HEK293T (cell line): ENCODE results near the gene LPCAT1.

Source experiments
- CTCF ChIA-PET: fragments of 350-600 bp; formaldehyde crosslinking; extraction: SDS; loops from one replicate; lab custom pipeline; 2021; ENCODE audit warnings: antibody characterized with exemption, inconsistent platforms; lab: Yijun Ruan, JAX
- POLR2A ChIA-PET: fragments of 350-600 bp; formaldehyde crosslinking; extraction: SDS; loops from one replicate; lab custom pipeline; 2020; ENCODE audit warnings: antibody characterized with exemption, inconsistent platforms; lab: Yijun Ruan, JAX
- DNase-seq: peaks from one replicate; pipeline ENCODE4 v3.0.0; 2012; ENCODE audit warnings: mixed read lengths; ENCODE audit errors: extremely low spot score
- ARNT ChIP-seq: fragments of 450-650 bp; IDR thresholded peaks from 2 replicates; pipeline ENCODE4 v1.6.1; 2017; ENCODE audit warnings: mild to moderate bottlenecking
- BHLHE40 ChIP-seq: fragments of 450-650 bp; IDR thresholded peaks from 2 replicates; pipeline ENCODE4 v1.6.1; 2016; ENCODE audit warnings: mild to moderate bottlenecking, moderate library complexity, borderline replicate concordance
- CTBP1 ChIP-seq: fragments of 450-650 bp; IDR thresholded peaks from 2 replicates; pipeline ENCODE4 v1.6.1; 2016; ENCODE audit warnings: borderline replicate concordance
- ELF4 ChIP-seq: fragments of 450-650 bp; IDR thresholded peaks from 2 replicates; pipeline ENCODE4 v1.6.1; 2017; ENCODE audit warnings: antibody characterized with exemption
- FOXA1 ChIP-seq: fragments of 450-650 bp; IDR thresholded peaks from 2 replicates; pipeline ENCODE4 v1.6.1; 2016; ENCODE audit warnings: mild to moderate bottlenecking
- FOXK2 ChIP-seq: fragments of 450-650 bp; IDR thresholded peaks from 2 replicates; pipeline ENCODE4 v1.6.1; 2016; ENCODE audit warnings: mild to moderate bottlenecking
- FOXM1 ChIP-seq: fragments of 450-650 bp; IDR thresholded peaks from 2 replicates; pipeline ENCODE4 v1.6.1; 2017; ENCODE audit warnings: mild to moderate bottlenecking, borderline replicate concordance
- HDGF ChIP-seq: fragments of 450-650 bp; IDR thresholded peaks from 2 replicates; pipeline ENCODE4 v1.6.1; 2017; ENCODE audit warnings: antibody characterized with exemption, borderline replicate concordance
- L3MBTL2 ChIP-seq: fragments of 450-650 bp; conservative IDR thresholded peaks from 2 replicates; pipeline ENCODE4 v1.6.1; 2016; ENCODE audit warnings: mild to moderate bottlenecking
- LEF1 ChIP-seq: fragments of 450-650 bp; IDR thresholded peaks from 2 replicates; pipeline ENCODE4 v1.6.1; 2017; ENCODE audit warnings: mild to moderate bottlenecking, borderline replicate concordance
- NFRKB ChIP-seq: fragments of 450-650 bp; IDR thresholded peaks from 2 replicates; pipeline ENCODE4 v1.6.1; 2016; ENCODE audit warnings: mild to moderate bottlenecking, moderate library complexity
- SP1 ChIP-seq: fragments of 450-650 bp; IDR thresholded peaks from 2 replicates; pipeline ENCODE4 v1.6.1; 2017
- SUZ12 ChIP-seq: fragments of 450-650 bp; IDR thresholded peaks from 2 replicates; pipeline ENCODE4 v1.6.1; 2016; ENCODE audit warnings: mild to moderate bottlenecking
- TARDBP ChIP-seq: fragments of 450-650 bp; IDR thresholded peaks from 2 replicates; pipeline ENCODE4 v1.6.1; 2016
- ZNF384 ChIP-seq: fragments of 450-650 bp; IDR thresholded peaks from 2 replicates; pipeline ENCODE4 v1.6.1; 2016
- TF ChIP-seq, protein P1 (sequence below): fragments of 450-650 bp; IDR thresholded peaks from 2 replicates; pipeline ENCODE4 v1.6.1; 2016

The LPCAT1 gene

DNA sequence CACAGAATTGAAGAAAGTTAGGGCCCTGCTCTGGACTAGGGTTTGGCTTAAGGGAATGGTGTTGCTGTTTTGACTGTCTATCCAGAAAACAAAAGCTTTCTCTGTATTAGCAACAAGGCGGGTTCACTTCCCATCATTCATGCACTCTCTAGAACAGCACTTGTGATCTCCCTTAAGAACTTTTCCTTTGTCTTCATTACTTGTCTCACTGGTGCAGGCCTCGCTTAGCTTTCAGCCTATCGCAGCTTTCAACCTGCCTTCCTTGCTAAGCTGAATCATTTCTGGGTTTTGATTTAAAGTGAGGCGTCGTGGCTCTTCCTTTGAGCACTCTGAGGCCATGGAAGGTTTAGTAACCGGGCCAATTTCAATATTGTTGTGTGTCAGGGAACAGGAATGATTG lies 35.2 kb upstream of the LPCAT1 start:
- DNase-seq = no peak
- POLR2A ChIA-PET = interaction anchor here (1.1 kb wide), 1 partner anchor 12 kb away, joined by 4 read pairs; no protein-coding TSS in a partner anchor
- CTCF ChIA-PET = no interaction called here
- TF ChIP-seq L3MBTL2 (no peak), FOXK2 (no peak), CTBP1 (no peak), ELF4 (no peak)

DNA sequence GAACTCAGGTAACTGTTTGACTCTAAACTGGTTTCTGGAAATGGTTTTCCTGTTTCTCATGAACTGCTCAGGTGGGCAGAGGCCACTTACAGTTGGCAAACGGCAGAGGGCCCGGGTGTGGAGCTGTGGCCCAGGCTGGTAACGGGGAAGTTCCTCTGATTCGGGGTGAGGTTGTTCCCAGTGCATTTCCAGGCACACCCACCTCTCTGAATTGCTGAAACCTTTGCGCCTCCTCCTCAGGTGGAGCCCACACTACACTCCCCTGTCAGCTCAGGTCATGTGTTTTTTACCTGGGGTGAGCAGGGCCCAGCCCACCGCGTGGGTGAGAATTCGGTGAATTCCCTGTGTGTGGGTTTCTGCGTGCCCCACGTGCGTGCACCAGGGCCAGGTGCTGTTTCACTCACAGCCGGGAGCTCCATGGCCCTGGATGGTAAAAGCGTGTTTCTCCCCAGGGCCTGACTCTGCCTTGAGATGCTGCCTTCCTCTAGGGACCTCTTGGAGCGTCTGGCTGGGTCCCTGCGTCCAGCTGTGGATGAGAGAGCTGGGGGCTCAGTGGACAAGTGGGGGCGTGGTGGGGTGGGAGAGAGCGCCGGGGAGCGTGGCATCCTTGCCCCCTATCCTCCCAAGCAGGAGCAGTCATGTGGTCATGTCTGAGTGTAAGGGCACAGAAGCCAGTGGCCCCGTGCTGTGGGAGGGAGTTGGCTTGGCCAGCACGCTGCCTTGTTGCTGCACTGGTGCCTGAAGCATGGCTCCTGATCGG lies 33.5 kb upstream of the LPCAT1 start:
- ChIA-PET POLR2A (no interaction called here), CTCF (no interaction called here)
- no peak for DNase-seq
- TF ChIP-seq CTBP1 (no peak), ELF4 (no peak), TARDBP (no peak), FOXK2 (no peak), NFRKB (no peak), BHLHE40 (no peak), HDGF (no peak), FOXA1 (no peak), ARNT (no peak), LEF1 (no peak), FOXM1 (no peak), SP1 (no peak), L3MBTL2 (no peak), ZNF384 (no peak)
- TF ChIP-seq, protein P1, sequence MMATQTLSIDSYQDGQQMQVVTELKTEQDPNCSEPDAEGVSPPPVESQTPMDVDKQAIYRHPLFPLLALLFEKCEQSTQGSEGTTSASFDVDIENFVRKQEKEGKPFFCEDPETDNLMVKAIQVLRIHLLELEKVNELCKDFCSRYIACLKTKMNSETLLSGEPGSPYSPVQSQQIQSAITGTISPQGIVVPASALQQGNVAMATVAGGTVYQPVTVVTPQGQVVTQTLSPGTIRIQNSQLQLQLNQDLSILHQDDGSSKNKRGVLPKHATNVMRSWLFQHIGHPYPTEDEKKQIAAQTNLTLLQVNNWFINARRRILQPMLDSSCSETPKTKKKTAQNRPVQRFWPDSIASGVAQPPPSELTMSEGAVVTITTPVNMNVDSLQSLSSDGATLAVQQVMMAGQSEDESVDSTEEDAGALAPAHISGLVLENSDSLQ = no peak

DNA sequence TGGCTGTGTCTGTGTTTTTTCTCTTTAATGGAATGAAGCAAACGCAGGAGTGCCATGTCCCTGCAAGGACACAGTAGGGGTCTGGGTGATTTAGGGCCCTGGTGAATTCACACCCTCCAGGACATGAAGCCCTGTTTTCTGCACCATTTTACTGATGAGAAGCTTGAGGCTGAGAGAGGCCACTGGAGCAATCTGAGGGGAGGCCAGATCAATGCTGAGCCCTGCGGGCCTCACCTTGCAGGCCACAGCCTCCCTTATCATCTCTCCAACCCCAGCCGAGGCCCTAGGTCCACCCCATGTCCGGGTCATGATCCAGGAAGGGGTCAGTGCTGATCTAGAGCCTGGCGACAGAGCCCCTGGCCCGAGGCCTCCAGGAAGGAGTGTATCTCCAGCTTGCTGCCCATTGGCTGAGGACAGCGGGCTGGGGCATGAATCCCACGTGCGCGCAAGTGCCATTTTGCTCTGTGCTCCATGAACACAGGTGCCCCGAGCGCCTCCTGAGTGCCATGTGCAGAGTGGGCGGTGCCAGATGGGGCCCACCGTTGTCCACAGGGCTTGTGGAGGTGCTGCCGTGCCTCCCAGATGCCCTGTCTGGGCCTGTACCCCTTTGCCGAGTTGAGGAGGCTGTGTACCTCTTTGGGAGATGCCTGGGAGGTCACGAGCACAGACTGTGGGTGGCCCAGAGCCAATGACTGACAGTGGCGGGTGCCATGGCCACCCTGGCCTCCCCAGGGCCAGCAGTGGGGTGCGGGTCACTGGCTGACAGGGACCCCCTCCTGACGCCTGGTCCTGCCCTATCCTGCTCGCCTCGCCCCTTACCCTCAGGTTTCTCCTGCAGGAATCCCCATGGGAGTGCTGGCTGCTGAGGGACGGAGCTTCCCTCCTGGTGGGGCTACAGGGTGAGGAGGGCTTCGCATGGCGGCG lies 32.3 kb upstream of the LPCAT1 start:
- DNase-seq = no peak
- ChIA-PET POLR2A (no interaction called here), CTCF (interaction anchor here (1.0 kb wide), 1 partner anchor 38 kb away, joined by 3 read pairs; no protein-coding TSS in a partner anchor)
- TF ChIP-seq FOXA1 = no peak
- TF ChIP-seq BHLHE40 = no peak
- no peak for TF ChIP-seq SUZ12
- TF ChIP-seq, protein P1 = no peak
- TF ChIP-seq L3MBTL2 = no peak
- no peak for TF ChIP-seq CTBP1
- no peak for TF ChIP-seq ARNT
- TF ChIP-seq LEF1 = no peak
- TF ChIP-seq TARDBP = no peak
- TF ChIP-seq SP1 = no peak
- TF ChIP-seq ELF4 = no peak
- TF ChIP-seq FOXK2 = no peak
- TF ChIP-seq NFRKB = no peak
- TF ChIP-seq HDGF = no peak
- TF ChIP-seq FOXM1 = no peak
- no peak for TF ChIP-seq ZNF384

DNA sequence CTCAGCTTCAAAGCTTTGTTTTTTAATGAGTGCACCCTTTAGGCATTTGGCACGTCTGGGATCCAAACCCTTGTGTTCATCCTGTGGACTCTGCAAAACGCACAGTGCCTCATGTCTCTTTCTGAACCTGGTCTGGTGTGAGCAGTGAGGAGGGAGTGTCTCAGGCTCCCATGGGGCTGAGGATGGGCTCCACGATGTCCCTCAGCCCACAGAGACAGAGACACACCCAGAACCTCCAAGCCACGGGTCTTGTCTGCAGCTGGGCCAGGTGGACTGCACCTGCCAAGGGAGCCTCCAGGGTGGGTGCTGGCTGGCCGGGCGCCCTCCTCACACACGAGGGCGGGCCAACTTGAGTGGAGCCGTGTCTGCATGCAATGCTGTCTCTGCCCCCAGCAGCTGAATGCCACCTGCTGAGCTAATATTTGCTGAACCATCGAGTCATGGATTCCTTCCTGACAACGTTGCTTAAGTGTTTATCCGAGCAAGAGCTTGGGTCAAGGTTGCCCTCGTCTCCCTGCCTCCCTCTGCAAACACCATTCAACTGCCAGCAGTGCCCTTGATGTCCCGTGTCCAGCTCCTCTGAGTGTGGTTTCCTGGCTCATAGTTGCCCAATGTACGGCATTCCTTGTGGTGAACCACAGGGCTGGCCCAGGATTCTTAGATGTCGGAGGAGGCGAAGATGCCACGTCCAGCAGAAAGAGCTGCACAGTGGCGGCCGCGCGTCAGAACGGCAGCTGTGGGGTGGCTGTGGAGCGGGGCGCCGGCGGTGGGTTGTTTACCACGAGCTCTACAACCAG lies 31.4 kb upstream of the LPCAT1 start:
- ChIA-PET CTCF (interaction anchor here (1.0 kb wide), 1 partner anchor 39 kb away, joined by 3 read pairs; no protein-coding TSS in a partner anchor), POLR2A (no interaction called here)
- no peak for TF ChIP-seq ZNF384
- TF ChIP-seq L3MBTL2 = no peak
- TF ChIP-seq BHLHE40 = no peak
- no peak for TF ChIP-seq NFRKB
- TF ChIP-seq SUZ12 = no peak
- no peak for TF ChIP-seq CTBP1
- no peak for TF ChIP-seq ELF4
- TF ChIP-seq, protein P1 = no peak
- no peak for TF ChIP-seq ARNT
- no peak for TF ChIP-seq FOXA1
- TF ChIP-seq FOXM1 = no peak
- no peak for TF ChIP-seq LEF1
- TF ChIP-seq SP1 = no peak
- no peak for TF ChIP-seq FOXK2
- TF ChIP-seq HDGF = no peak
- peak; percentile 4 for DNase-seq

DNA sequence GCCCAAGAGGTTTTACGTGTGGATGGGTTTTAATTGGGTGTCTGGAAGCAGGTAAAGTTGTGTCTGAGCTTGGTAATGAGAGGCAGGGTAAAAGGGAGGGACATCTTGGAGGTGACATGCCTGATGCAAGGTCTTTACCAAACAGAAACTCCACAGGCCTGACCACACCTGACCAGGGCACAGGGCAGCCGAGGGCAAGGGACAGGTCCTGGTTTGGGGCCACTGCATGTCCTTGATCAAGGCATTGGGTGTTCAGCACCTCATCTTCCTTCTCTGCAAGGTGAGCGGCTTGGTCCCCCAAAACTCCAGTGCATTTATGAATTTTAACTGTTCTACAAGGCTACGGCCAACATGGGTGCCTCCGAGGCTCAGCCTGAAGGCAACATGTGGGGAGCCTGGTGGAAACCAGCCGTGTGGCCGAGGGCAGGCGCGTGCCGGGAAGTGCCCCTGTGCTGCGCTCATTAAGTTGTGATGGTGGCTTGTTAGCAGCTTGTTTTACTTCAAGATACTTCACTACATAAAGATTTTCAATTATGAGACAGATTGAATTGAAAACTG lies 30.7 kb upstream of the LPCAT1 start:
- no peak for TF ChIP-seq L3MBTL2
- TF ChIP-seq SP1 = no peak
- TF ChIP-seq TARDBP = no peak
- TF ChIP-seq FOXK2 = no peak
- no peak for TF ChIP-seq SUZ12
- TF ChIP-seq ARNT = no peak
- no peak for TF ChIP-seq NFRKB
- TF ChIP-seq CTBP1 = no peak
- TF ChIP-seq, protein P1 = no peak
- TF ChIP-seq ZNF384 = no peak
- TF ChIP-seq BHLHE40 = no peak
- TF ChIP-seq HDGF = no peak
- ChIA-PET POLR2A (no interaction called here), CTCF (no interaction called here)
- DNase-seq = no peak
